Measurements from ENCODE around the gene JADE3. TPM values are rescaled to one million over a fixed set of nuclear protein-coding genes. Genes with fewer than 3 reads are reported as not detected.

Gene JADE3
- total and polyA plus RNA-seq, 2 experiments from 2014 or later, result 6.0 to 8.6 TPM

DNA sequence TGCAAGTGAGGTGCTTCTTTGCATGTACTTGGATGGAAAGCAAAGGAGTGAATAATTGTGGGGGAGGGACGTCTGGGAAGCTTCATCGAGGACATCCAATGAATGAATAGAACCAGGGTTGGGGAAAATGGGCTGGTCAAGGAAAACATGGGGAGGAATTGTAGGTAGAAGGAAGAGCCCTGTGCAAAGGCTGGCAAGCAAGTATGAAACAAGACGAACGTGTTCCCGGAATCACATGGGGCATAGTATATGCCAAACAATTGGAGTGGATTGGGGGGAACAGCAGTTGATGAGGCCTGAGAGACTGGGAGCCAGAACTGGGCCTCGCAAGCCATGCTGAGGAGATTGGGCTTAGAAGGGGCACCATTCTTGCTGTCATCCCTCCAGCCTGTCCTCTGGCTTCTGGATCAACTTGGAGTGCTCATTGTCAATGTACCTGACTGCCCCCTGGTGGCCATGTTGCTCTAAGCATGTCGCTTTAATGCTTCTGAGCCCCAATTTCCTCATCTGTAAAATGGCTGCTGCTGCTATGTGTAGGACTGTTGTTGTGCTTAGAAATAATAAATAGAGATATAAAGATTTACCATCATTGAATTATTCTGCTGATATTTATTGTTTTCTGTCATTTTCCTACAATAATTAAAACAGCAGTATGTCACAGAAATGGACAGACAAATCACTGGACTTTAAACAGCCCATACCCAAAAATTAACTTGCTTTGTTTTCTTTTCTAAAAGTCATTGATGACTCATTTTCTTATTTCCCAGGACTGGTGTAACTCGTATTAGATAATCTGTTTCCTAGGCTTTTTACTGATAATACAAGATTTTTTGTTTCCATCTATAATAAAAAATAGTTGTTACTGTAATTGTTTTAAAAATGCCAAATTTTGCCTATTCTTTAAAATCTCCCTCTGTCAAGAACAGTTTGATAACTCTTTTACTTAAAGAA, 66.4 kb downstream of the JADE3 start:
- Histone ChIP-seq H3K27ac (no peak overlapping the region), H3K4me1 (ENCODE audit: low read depth) (no peaks in the 10 kb centered on the region), H3K4me3 (no peak overlapping the region), H3K9me3 (ENCODE audit: low read depth) (no peaks in the 10 kb centered on the region), H3K27me3 (no peaks in the 10 kb centered on the region), H3K36me3 (no peaks in the 10 kb centered on the region)
- peak; percentile 54 to 79 for DNase-seq (ENCODE audit: low read depth in 1 of 2, low spot score in 1 of 2)
- TF ChIP-seq, protein P1, sequence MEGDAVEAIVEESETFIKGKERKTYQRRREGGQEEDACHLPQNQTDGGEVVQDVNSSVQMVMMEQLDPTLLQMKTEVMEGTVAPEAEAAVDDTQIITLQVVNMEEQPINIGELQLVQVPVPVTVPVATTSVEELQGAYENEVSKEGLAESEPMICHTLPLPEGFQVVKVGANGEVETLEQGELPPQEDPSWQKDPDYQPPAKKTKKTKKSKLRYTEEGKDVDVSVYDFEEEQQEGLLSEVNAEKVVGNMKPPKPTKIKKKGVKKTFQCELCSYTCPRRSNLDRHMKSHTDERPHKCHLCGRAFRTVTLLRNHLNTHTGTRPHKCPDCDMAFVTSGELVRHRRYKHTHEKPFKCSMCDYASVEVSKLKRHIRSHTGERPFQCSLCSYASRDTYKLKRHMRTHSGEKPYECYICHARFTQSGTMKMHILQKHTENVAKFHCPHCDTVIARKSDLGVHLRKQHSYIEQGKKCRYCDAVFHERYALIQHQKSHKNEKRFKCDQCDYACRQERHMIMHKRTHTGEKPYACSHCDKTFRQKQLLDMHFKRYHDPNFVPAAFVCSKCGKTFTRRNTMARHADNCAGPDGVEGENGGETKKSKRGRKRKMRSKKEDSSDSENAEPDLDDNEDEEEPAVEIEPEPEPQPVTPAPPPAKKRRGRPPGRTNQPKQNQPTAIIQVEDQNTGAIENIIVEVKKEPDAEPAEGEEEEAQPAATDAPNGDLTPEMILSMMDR (IDR thresholded peaks at IDR 0.05; ENCODE audit: low read depth, low read length), result peak; percentile 57

DNA sequence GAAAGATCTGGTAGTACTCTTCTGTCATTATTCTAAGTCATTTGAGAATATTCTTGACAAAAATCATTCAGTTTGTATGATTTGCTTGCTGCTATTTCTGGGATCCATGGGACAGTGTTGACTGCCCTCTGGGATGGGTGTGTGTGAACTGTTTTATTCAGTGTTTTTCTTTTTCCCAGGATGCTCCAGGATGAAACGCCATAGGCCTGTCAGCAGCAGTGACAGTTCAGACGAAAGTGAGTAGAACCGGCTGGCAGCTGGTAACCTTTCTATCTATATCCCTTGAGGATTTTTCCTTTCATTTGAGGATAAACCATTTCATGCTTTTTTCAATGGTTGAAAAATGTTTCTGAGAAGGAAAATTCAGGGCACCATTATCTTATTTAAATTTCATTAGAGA, 72.5 kb downstream of the JADE3 start:
- no peaks in the 10 kb centered on the region for H3K9me3 ChIP-seq (ENCODE audit: low read depth)
- no peak overlapping the region for H3K4me3 ChIP-seq
- no peaks in the 10 kb centered on the region for H3K27me3 ChIP-seq
- no peak overlapping the region for H3K27ac ChIP-seq
- no peaks in the 10 kb centered on the region for H3K4me1 ChIP-seq (ENCODE audit: low read depth)
- DNase-seq (ENCODE audit: low read depth in 1 of 2, low spot score in 1 of 2), result no peak
- peaks cover 3% of the 10 kb centered on the region for H3K36me3 ChIP-seq
- TF ChIP-seq, protein P1 (IDR thresholded peaks at IDR 0.05; ENCODE audit: low read depth, low read length), result no peak

DNA sequence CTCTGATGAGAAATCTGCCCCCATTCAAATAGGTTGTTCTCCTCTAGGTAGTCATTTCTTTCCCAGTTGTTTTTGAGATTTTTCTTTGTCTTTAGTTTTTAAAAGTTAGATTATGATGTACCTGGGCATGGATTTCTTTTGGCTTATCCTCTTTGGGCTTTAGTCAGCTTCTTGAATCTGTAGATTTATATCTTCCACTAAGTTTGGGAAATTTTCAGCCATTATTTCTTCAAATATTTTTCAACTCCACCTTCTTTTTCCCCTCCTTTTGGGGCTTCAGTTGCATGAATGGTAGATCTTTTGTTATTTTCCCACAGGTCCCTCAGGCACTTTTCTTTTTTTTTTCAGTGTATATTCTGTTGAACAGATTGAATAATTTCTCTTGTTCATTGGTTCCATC, 77.3 kb downstream of the JADE3 start:
- peaks cover 3% of the 10 kb centered on the region for H3K36me3 ChIP-seq
- H3K27me3 ChIP-seq, result no peaks in the 10 kb centered on the region
- no peak overlapping the region for H3K4me3 ChIP-seq
- DNase-seq (ENCODE audit: low read depth in 1 of 2, low spot score in 1 of 2), result no peak
- TF ChIP-seq, protein P1 (IDR thresholded peaks at IDR 0.05; ENCODE audit: low read depth, low read length), result no peak
- H3K27ac ChIP-seq, result no peak overlapping the region
- no peaks in the 10 kb centered on the region for H3K4me1 ChIP-seq (ENCODE audit: low read depth)
- no peaks in the 10 kb centered on the region for H3K9me3 ChIP-seq (ENCODE audit: low read depth)

DNA sequence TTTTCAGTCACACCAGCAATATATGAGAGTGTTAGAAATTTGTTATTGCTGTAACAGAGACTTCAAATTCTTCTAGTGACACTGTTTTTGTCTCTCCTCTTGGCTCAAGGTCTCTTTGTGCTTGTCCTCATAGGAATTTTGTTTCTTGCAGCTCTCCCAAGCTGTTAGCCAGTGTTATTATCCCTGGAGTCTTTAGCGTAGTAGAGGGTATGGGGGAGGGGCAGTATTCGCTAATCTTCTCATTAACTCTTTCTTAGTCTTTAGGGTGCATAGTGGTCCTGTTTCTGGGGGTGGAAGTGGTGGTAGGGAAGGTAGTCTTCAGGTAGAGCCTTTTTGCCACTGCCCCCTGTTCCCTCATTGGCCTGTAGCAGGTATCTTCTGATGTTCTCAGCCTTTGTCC, 79.4 kb downstream of the JADE3 start:
- Histone ChIP-seq H3K4me1 (ENCODE audit: low read depth) (no peaks in the 10 kb centered on the region), H3K27me3 (no peaks in the 10 kb centered on the region), H3K27ac (no peak overlapping the region), H3K9me3 (ENCODE audit: low read depth) (no peaks in the 10 kb centered on the region), H3K36me3 (peaks cover 3% of the 10 kb centered on the region), H3K4me3 (no peak overlapping the region)
- no peak for DNase-seq (ENCODE audit: low read depth in 1 of 2, low spot score in 1 of 2)
- TF ChIP-seq, protein P1 (IDR thresholded peaks at IDR 0.05; ENCODE audit: low read depth, low read length), result no peak

DNA sequence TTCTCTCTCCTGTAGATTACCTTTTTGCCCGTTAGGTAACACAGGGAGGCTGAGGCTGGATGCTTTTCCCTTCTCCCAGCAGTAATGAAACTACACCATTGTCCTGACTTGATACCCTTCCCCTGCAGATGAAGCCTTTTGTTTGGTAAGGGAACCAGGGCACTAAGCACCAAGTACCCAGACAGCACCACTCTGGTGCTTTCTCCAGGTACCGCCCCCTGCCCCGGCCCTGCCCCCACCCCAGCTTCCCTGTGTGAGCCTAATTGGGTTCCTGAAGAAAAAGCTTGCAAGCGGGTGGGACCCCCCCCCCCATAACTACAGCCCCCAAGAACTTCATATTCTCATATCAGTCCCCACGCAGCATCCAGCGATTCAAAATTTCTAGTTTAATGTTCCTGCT, 79.8 kb downstream of the JADE3 start:
- TF ChIP-seq, protein P1 (IDR thresholded peaks at IDR 0.05; ENCODE audit: low read depth, low read length), result no peak
- no peak for DNase-seq (ENCODE audit: low read depth in 1 of 2, low spot score in 1 of 2)
- no peak overlapping the region for H3K4me3 ChIP-seq
- no peaks in the 10 kb centered on the region for H3K27me3 ChIP-seq
- H3K27ac ChIP-seq, result no peak overlapping the region
- H3K36me3 ChIP-seq, result peaks cover 3% of the 10 kb centered on the region
- H3K4me1 ChIP-seq (ENCODE audit: low read depth), result no peaks in the 10 kb centered on the region
- H3K9me3 ChIP-seq (ENCODE audit: low read depth), result no peaks in the 10 kb centered on the region
